HG03135 (cell line): ENCODE data around the gene KIF12.
"Not testable (repeated sequence)": the region's sequence is repeated elsewhere in the genome, so short reads cannot be mapped to it uniquely, and the experiment has no call there.

Experiments
- ATAC-seq: cut with Tn5 transposase; IDR thresholded peaks from one replicate; pipeline ENCODE4 v1.9.1; 2021; ENCODE audit warnings: mild to moderate bottlenecking, moderate library complexity; ENCODE audit not compliant: unreplicated experiment

KIF12 gene

GRCh38 chr9:114049441-114050225 lies 49.5 kb downstream of the KIF12 start:
- ATAC-seq, result no peak

- no peak for ATAC-seq
Observed at GRCh38 chr9:114048533-114049415, 50.3 kb downstream of the KIF12 start.

GRCh38 chr9:114047717-114048116 lies 51.4 kb downstream of the KIF12 start:
- ATAC-seq, result no peak

- ATAC-seq, result no peak
Observed at GRCh38 chr9:114046875-114047274, 52.2 kb downstream of the KIF12 start.

GRCh38 chr9:114046237-114046755 lies 52.8 kb downstream of the KIF12 start:
- ATAC-seq, result no peak

- not testable (repeated sequence) for ATAC-seq
Observed at GRCh38 chr9:114043660-114044059, 55.4 kb downstream of the KIF12 start.
